GM19438 (cell line): ENCODE measurements around the gene KDM1A.
A peak's percentile ranks its signal among the peaks of the same experiment; 100 is the strongest.
"Not testable (repeated sequence)": the region's sequence is repeated elsewhere in the genome, so short reads cannot be mapped to it uniquely, and the experiment has no call there.

Experiments
- ATAC-seq: cut with Tn5 transposase; IDR thresholded peaks from one replicate; pipeline ENCODE4 v1.9.1; 2021; ENCODE audit warnings: low read depth; ENCODE audit not compliant: unreplicated experiment

The KDM1A gene

DNA sequence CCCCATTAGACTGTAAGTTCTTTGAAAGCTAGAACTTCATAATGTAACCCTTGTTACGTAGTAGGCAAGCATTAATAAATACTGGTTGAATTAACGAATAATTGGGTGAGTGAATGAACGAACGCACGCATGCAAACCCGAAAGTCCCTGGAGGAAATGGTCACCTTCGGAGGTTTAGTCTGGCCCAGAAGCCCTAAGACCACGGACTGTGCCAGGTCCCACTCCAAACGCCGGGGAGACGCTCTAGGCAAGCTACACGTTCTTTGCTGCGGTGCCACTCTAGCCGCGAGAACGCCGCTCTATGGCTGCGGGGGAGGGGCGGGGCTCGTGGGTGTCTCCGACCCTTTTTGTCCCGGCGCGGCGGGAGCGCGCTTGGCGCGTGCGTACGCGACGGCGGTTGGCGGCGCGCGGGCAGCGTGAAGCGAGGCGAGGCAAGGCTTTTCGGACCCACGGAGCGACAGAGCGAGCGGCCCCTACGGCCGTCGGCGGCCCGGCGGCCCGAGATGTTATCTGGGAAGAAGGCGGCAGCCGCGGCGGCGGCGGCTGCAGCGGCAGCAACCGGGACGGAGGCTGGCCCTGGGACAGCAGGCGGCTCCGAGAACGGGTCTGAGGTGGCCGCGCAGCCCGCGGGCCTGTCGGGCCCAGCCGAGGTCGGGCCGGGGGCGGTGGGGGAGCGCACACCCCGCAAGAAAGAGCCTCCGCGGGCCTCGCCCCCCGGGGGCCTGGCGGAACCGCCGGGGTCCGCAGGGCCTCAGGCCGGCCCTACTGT, at the start of gene KDM1A:
Gene KDM1A (plus strand): TSS at position 375 of the 769 bp plus-strand sequence. CDS start 129 bp downstream, at position 504.
- ATAC-seq, result peak; percentile 93

DNA sequence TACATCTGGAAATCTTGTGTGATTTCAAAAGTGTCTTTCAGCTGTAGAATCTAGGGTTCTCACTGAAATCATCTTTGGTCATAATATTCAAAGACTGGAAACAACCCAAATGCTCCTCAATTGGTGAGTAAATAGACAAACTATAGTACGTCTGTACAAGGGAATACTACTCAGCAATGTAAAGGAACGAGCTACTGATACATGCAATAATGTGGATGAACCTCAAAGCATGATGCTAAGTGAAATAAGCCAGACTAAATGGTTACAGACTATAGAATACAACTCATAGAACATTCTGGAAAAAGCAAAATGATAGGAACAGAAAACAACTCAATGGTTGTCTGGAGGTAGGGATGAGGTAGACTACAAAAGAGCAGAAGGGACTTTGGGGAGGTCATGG, 49.2 kb upstream of the KDM1A start:
- no peak for ATAC-seq

GRCh38 chr1:22971161-22971560, 48.1 kb upstream of the KDM1A start:
- ATAC-seq, result no peak

- no peak for ATAC-seq
These were observed 47.5 kb upstream of the KDM1A start for GRCh38 chr1:22971611-22972405.

GRCh38 chr1:22972760-22973159, 46.5 kb upstream of the KDM1A start, which contains the start of gene LACTBL1:
LACTBL1 (minus strand) TSS chr1:22972866; CDS start chr1:22972316, 550 bp downstream.
- no peak for ATAC-seq

GRCh38 chr1:22975694-22976093, 43.6 kb upstream of the KDM1A start:
- no peak for ATAC-seq

DNA sequence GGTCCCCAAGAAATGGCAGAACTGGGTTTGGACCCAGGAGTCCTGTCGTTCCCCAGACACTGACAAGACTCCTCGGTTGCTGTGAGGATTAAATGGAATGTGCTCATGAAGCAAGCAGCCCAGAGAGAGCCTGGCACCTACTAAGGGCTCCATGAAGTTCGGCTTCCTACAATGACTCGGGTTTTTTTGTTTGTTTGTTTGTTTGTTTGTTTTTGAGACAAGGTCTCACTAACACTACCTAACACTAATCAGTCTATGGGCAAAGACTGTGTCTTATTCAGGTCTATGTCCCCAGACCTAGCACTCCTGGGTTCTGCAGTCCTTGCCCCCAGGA, 43.2 kb upstream of the KDM1A start:
- no peak for ATAC-seq

DNA sequence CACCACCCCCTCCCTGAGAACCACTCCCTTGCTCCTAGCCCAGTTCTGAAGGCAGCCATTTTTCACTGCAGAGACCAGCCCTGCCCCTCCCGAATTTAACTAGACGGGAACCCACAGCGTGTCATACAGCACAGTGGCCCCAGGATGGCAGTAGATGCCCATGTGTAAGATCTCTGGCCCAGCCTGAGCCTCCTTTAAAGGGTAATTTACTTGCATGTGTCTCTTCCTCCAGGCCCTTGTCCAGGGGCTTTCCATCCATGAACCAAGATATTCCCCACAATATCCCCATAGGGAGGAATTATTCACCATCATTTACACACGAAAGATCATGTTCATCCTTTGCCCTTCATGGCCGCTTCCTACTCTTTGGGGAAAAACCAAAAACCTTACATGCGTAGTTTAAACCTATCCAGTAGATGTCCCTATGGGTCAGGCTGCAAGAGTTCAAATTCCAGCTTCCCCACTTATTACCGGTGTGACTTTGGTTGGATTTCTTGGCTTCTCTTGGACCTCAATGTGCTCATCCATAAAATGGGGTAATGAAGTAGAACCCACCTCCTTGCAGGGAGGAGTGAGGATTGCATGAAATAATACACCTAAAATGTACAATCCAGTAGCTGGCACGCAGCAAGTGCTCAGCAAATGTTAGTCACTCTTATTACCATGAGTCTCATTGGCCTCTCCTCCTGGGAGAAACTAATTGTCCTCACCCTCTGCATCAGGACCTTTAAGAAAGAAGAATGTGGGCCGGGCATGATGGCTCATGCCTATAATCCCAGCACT, 42.6 kb upstream of the KDM1A start:
- ATAC-seq, result no peak

DNA sequence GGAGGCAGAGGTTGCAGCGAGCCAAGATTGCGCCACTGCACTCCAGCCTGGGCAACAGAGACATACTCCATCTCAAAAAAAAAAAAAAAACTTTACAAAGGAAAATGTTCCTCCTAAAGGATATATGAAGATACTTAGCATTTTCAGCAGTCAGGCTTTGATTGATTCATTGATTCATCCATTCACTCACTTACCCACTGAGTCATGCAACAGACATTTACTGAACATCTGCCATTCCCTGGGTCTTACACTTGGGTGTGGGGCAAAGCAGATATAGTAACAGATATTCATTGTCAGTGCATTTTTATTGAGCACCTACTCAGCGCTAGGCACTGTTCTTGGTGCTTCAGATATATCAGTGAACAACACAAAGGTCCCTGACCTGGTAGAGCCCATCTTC, 41.0 kb upstream of the KDM1A start:
- no peak for ATAC-seq

- not testable (repeated sequence) for ATAC-seq
These were observed 38.8 kb upstream of the KDM1A start for GRCh38 chr1:22980471-22980790.

- no peak for ATAC-seq
These were observed 35.3 kb upstream of the KDM1A start for GRCh38 chr1:22983944-22984343.

- ATAC-seq, result not testable (repeated sequence)
These were observed 26.9 kb upstream of the KDM1A start for GRCh38 chr1:22992384-22992783.

GRCh38 chr1:22993220-22993795, 26.0 kb upstream of the KDM1A start:
- not testable (repeated sequence) for ATAC-seq

GRCh38 chr1:22995774-22996173, 23.5 kb upstream of the KDM1A start:
- no peak for ATAC-seq

DNA sequence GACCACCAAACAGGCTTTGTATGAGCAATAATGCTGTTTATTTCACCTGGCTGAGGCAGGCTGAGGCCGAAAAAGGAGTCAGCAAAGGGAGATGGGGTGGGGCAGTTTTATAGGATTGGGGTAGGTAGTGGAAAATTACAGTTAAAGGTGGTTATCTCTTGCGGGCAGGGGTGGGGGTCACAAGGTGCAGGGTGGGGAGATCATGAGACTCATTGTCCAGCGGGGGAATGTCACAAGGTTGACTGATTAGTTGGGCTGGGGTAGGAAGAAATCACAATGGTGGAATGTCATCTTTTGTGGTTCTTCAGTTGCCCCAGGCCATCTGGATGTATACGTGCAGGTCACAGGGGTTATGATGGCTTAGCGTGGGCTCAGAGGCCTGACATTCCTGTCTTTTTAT, 21.7 kb upstream of the KDM1A start:
- ATAC-seq, result not testable (repeated sequence)

GRCh38 chr1:23000133-23000532, 19.1 kb upstream of the KDM1A start:
- not testable (repeated sequence) for ATAC-seq

- ATAC-seq, result not testable (repeated sequence)
These were observed 17.1 kb upstream of the KDM1A start for GRCh38 chr1:23002218-23002617.

GRCh38 chr1:23004112-23004511, 15.2 kb upstream of the KDM1A start:
- no peak for ATAC-seq

- ATAC-seq, result not testable (repeated sequence)
These were observed 14.5 kb upstream of the KDM1A start for GRCh38 chr1:23004769-23005168.

GRCh38 chr1:23007106-23007505, 12.2 kb upstream of the KDM1A start:
- no peak for ATAC-seq

DNA sequence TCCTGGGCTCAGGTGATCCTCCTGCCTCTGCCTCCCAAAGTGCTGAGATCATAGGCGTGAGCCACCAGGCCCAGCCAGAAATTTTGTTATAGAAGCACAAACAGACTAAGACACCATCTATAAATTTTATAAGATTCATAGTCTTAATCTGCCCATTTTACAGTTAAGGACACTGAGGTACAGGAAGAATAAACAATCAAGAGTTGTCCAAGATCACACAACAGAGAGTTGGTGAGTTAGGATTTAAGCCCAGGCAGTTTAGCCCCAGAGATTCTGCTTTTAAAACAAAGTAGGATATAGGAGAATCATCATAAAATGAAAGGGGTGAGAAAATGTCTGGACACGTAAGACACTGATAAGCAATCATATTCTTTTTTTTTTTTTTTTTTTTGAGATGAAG, 10.4 kb upstream of the KDM1A start:
- ATAC-seq, result no peak
